AG09309 (cell line): Measurements from ENCODE around the gene FSD1.

Source experiments
- DNase-seq: peaks from one replicate; pipeline ENCODE4 v3.0.0-alpha.2; 2010; ENCODE audit warnings: low read depth
- H3K4me3 ChIP-seq: 2 replicates; pipeline ENCODE4 v1.5.1; 2011; ENCODE audit warnings: mild to moderate bottlenecking, low read depth, low read length, moderate library complexity; ENCODE audit not compliant: control insufficient read depth
- TF ChIP-seq, protein P1 (sequence below): IDR thresholded peaks from 2 replicates; pipeline ENCODE4 v1.5.1; 2011; ENCODE audit warnings: mild to moderate bottlenecking, low read depth, low read length, inconsistent platforms; ENCODE audit not compliant: insufficient read depth, control insufficient read depth; ENCODE audit errors: missing control alignments

The FSD1 gene

DNA sequence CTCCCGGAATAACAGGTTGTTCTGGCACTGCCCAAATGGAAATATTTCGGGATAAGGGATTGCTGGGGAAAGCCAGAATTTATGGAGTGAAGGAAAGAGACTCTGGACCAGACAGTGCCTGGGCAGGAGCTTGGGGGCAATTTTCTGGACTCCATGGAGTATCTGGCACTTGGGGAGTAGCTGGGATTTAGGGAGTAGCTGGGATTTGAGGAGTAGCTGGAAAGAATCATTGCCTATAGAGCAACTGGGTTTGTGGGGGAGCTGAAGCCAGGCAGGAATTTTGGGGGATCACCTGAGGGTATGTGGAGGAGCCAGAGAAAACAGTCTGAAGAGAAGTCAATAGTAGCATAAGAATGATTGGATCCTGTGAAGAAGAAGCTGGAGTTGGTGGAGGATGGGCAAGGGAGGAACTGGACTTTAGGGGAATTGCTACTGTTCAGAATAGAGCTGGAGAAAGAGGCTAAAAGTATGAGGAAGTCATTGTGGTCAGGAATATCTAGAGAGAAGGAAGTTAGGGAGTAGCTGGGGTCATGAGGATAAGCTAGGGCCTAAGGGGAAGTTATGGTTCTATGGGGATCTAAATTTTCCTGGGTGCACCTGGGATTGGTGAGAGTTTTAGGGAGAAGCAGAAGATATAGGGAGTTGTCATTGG, 14.8 kb downstream of the FSD1 start:
- H3K4me3 ChIP-seq: no peak overlapping the region
- TF ChIP-seq, protein P1, sequence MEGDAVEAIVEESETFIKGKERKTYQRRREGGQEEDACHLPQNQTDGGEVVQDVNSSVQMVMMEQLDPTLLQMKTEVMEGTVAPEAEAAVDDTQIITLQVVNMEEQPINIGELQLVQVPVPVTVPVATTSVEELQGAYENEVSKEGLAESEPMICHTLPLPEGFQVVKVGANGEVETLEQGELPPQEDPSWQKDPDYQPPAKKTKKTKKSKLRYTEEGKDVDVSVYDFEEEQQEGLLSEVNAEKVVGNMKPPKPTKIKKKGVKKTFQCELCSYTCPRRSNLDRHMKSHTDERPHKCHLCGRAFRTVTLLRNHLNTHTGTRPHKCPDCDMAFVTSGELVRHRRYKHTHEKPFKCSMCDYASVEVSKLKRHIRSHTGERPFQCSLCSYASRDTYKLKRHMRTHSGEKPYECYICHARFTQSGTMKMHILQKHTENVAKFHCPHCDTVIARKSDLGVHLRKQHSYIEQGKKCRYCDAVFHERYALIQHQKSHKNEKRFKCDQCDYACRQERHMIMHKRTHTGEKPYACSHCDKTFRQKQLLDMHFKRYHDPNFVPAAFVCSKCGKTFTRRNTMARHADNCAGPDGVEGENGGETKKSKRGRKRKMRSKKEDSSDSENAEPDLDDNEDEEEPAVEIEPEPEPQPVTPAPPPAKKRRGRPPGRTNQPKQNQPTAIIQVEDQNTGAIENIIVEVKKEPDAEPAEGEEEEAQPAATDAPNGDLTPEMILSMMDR: no peak
- no peak for DNase-seq

DNA sequence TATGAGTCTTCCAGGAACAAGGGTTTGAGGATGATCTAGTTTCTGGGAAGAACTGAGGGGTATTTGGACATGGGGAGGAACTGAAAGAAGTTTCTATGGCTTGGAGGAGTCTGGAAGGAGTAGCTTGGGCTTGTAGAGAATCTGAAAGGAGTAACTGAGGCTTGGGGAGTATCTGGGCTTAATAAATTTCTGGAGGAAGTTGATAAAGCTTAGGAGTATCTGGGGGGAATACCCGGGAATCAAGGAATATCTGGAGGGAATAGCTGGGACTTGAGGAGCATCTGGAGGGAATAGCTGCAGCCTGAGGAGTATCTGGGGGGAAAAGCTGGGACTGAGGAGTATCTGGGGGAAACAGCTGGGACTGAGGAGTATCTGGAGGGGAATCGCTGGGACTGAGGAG, 16.0 kb downstream of the FSD1 start:
- no peak for DNase-seq
- TF ChIP-seq, protein P1: no peak

DNA sequence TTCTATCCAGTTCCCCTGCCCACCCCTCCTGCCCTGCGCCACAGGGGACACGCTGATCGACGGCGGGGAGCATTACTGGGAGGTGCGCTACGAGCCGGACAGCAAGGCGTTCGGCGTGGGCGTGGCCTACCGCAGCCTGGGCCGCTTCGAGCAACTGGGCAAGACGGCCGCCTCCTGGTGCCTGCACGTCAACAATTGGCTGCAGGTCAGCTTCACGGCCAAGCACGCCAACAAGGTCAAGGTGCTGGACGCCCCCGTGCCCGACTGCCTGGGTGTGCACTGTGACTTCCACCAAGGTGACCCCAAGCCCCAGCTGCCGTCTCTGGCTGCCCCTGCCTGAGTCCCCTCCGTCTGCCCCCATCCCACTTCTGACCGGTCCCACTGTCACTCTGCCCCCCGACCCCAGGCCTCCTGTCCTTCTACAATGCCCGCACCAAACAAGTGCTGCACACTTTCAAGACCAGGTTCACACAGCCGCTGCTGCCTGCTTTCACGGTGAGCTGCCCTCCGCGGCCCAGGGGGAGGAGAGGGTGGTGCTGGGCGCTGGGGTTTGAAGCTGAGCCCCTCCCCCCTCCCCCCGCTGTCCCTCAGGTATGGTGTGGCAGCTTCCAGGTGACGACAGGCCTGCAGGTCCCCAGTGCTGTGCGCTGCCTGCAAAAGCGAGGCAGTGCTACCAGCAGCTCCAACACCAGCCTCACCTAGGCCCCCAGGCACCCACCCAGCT, 18.7 kb downstream of the FSD1 start:
- TF ChIP-seq, protein P1: no peak
- H3K4me3 ChIP-seq: no peak overlapping the region
- DNase-seq: no peak

More for the DNA sequence above, 16.0 kb downstream of the FSD1 start:
- no peak overlapping the region for H3K4me3 ChIP-seq

DNA sequence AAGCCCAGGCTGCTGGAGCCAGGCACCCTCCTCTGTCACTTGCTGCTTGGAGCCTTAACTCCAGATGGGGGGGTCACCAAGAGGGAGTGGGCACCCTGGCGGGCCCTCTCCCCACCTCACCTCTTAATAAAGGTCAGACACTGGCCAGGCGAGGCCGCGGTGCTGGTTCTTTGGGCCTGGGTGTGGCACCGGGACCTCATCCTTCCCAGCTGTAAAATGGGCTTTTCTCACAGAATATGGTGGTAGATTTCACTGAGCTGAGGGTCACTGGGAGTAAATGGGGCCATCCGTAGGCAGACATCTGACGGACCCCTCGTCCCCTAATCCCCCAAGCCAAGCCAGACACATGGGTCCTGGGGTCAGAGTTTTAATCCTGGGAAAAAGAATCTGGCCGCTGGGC, 19.3 kb downstream of the FSD1 start:
- no peak for DNase-seq
- TF ChIP-seq, protein P1: no peak
- no peak overlapping the region for H3K4me3 ChIP-seq

DNA sequence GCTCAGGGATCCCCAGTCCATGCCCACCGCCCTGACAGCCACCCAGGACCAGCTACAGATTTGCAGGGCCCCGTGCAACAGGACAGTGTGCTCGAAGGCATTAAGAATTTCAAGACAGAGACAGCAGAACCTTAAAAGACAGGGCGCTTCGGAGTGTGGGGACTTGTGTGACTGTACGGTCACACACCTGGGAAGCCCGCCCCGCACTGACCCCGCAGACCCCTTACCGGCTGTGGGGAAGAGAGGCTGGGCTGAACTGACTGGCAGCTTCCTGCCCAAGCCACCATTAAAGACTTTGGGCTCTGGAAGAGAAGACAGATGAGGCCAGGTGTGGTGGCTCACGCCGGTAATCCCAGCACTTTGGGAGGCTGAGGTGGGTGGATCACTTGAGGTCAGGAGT, 19.8 kb downstream of the FSD1 start:
- no peak for DNase-seq
- TF ChIP-seq, protein P1: no peak
- no peak overlapping the region for H3K4me3 ChIP-seq

DNA sequence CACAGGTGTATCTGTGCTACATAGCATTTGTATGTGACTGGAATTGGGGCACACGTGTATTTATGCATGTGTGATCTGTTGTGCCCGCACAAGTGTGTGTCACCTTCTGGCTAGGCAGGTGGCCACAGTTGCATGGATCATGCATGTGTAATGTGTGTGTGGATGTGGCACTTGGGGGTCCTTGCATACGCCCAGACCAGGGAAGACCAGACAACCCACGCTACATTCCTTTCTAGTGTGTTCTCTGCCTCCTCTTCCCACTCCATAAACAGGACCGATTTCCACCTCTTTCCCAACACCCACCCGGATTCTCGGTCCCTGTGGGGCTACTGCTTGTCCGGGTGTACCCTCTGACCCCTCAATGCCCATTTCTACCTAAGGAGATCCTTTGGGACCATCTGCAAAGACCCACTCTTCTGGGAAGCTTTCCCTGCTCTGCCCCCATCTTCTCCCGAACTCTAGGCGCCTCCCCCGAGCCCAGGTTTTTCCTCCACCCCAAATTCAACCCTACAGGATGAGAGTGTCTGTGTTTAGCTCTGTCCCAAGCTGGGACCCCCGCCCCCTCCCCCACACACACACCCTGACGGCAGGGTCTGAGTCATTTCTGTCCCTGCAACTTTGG, 21.9 kb downstream of the FSD1 start:
- no peak for DNase-seq
- TF ChIP-seq, protein P1: no peak
- no peak overlapping the region for H3K4me3 ChIP-seq
